HG03432 (cell line): ENCODE results near the gene PPP2R2D.

Experiments
- ATAC-seq: cut with Tn5 transposase; IDR thresholded peaks from one replicate; pipeline ENCODE4 v1.9.1; 2021; ENCODE audit warnings: mild to moderate bottlenecking, moderate library complexity; ENCODE audit not compliant: unreplicated experiment

The PPP2R2D gene

DNA sequence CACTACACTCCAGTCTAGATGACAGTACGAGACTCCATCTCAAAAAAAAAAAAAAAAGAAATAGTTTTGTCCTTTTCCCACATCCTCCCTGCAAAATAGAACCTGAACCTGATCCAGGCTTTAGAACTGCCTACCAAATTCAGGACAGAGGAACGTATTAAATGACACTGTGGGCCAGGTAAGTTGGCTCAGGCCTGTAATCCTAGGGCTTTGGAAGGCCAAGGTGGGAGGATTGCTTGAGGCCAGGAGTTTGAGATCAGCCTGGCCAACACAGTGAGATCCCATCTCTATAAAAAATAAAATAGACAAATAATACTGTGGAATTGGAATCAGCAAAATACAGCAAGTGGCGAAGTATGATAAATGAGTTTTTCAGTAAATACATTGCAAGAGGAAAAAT, 90.9 kb downstream of the PPP2R2D start:
- ATAC-seq = no peak

DNA sequence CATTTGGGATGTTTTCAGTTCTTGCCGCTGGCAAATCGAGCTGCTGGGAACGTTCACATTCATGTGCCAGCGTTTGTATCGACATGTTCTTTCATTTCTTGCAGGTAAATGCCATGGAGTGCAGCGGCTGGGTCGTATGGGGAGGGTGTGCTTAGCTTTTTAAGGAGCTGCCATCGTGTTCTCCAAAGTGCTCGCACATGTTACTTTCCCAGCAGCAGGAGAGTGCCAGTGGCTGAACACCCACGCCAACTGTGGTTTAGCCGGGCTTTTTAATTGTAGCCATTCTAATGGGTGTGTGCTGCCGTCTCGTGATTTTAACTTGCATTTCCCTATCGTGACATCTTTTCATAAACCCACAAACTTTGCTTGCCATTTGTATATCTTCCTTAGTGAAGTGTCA, 92.5 kb downstream of the PPP2R2D start:
- no peak for ATAC-seq

DNA sequence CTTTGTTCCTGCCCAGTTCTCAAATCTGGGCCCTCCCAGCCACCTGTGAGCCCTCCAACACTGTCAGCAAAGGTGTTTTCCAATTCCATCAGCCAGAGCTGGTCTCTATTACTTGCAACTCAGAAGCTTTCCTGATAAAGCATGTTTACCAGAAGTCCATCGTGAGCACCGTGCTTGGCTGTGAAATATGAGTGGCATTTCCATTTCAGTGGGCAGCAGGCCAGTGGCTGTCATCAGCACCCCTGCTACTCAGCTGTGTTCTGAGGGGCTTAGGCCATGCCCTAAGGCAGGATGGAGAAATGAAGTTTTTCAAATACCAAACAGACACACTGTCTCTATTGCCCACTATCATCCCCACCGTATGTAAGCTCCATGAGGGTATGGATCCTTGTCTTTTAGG, 93.6 kb downstream of the PPP2R2D start:
- no peak for ATAC-seq

DNA sequence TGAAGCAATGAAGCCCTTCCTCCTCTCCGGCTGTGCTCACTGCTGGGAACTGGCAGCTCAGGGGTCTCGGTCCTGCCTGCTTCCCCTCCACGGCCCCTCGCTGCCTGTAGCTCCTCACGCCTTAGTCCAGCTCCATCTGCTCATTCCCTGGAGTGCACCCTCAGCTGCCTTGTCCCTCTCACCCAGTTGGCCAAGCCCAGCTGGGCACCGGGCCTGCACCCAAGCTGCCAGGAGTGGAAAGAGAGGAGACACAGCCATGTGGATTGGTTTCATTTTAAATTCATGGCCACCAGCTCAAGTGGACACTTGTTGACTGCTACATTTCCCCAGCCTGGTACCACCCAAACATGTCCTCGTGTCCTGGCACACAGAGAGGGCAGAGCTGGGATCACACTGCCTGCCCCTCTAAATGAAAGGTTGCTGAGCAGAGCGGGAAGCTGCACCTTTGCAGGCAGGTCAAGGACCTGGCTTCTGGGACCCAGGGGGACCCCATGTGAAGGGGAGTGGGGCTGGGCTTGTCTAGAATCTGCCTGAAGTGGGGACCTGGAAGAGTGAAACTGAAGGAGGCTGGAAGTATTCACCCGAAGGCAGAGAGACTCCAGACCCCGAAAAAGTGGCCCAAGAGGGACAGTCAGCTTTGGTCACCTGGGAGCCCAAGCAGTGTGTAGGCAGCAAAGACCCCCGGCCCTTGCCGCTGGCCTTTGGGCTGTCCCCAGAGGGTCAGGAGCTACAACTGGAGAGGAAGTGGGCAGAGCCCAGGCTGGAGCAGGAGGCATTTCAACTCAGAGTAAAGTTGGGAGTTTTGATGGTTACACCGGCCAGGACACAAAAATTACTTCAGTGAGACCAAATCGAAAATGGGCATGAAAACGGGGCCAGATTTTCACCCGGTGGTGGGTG, 95.9 kb downstream of the PPP2R2D start:
- no peak for ATAC-seq

DNA sequence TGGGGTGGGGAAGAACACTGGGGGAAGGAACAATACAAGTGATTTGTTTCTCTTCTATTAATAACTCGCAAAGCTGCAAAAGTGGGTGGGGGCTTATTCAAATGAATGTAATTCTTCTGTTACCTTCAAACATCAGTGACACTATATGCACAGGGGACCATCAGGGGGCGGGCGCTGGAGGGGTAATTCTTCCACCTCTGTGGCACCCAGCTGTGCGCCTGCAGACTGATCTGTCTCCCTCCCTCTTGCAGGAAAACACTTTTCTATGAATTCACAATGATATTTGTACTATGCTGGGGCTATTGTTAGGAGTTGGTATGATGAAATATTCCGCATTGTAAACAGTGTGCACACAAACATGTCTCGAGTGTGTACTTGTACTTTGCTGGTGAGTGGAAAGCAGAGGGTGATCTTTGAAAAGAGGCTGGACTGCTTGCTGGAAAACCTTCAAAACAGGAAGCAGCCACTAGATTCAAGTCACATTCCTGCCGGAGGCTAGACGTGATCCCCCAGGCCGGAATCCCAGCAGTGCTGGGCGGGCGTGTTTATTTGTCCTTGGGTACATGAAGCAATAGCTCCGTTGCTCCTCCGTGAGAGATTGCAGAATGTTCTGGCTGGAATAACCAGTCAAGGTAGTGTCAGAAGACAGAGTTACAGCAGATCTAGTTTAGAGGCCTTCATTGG, 96.7 kb downstream of the PPP2R2D start:
- no peak for ATAC-seq

DNA sequence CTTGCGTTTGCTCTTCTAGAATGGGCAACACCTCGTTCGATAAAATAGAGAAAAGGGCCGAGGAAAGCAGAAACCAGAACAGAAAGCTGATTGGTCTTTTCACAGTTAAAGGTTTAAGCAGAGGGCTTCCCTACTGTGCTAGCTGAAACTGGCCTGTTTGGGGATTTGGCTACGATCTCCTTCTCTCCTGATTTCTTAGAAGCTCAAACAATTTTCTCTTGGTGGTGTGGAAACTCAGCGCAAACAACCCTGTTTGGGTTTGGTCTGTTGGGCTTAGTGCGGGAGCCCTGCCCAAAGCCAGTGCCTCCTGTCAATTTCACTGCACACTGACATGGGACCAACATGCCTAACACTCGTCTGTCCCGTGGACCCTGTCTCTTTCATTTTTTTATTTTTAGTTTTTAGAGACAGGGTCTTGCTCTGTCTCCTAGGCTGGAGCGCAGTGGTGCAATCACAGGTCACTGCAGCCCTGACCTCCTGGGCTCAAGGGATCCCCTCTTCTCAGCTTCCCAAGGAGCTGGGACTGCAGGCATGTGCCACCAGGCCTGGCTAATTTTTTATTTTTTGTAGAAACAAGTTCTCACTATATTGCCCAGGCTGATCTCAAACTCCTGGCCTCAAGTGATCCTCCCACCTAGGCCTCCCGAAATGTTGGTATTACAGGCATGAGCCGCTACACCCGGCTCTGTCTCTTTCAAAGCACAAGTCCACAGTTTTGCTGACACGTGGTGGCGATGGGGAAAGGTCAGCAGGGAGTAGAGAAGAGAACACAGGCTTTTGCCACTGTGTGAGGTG, 97.4 kb downstream of the PPP2R2D start:
- no peak for ATAC-seq

DNA sequence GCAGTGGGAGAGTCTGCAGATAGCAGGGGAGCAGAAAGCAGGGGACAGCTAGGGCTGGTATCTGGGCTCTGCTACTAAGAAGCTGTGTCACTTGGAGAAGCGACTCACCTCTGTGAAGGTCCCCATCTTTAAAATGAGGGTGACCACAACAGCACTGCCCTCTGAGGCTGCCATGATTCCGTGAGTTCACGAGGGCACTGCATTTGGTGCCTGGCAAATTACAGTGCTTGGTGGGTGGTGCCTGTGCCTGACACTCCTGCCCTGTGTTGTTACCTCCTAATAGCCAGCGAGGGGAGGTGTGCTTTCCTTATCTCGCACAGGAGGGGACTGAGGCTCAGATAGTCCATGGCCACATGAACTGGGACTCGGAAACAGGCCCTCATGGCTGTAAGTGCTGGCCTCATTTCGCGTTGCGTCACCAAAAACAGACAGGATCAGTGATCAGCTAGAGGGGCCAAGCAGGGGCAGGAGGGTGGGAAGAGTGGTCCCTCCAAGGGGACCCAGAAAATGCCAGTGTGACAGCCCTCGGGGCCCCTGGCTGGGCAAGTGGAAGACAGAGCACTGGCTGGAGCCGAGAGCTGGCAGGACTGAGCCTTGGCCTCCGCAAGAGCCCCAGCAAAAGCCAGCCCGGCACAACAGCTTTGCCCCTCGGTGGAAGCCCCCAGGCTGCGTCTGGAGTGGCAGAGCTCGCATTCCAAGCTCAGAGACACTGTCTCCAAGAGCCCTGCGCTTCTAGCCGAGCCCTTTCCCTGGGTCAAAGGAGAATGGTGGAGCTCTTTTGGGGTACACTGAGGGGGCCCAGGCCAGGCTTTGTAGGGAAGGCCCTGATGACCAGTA, 98.3 kb downstream of the PPP2R2D start:
- ATAC-seq = no peak

DNA sequence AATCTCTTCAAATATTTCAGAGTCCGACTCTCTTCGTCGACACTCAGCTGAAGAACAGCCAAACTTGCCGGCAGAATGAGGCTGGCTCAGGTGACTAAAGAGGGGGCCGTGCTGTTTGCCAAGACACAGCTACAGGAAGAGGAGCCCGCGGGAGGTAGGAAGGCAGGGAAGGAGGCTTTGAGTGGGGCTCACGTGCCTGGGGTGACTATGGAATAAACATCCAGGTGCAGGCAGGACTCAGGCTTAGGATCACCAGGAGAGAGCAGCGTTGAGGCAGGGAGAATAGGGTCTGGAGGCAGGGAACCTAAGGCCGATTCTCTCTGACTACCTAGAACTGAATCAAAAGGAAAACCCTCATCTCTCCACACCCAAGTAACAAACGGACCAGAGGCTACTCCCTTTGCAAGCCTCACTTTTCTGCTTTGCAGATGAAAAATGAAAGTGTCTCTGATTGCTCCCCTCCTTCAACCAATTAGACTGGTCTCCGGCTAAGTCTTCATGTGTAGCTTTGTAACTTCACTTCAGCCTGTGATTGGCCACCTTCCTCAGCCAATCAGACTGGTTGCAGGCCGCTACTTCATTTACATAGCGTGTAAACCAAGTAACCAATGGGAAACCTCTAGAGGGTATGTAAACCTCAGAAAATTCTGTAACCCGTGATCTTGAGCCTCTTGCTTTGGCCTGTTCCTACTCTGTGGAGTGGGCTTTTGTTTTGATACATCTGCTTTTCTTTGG, 100.6 kb downstream of the PPP2R2D start:
- peak; percentile 54 for ATAC-seq

DNA sequence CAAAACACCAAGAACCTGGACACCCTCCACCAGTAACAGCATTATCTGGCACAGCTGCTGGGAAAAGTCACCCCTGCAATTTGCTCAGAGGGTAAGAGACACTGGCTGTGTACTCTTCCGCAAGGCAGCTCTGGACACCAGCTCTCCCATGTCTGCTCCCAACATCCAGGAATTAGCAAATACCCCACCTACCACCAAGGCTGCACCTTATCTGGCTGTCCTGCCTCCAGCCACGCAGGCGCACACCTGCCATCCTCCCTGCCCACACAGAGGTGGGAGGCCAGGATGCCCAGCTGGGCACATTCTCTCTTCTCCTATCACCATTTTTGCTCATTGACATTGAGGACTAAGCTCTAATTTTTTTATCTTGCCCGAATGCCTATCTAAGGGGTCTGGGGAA, 101.2 kb downstream of the PPP2R2D start:
- no peak for ATAC-seq

DNA sequence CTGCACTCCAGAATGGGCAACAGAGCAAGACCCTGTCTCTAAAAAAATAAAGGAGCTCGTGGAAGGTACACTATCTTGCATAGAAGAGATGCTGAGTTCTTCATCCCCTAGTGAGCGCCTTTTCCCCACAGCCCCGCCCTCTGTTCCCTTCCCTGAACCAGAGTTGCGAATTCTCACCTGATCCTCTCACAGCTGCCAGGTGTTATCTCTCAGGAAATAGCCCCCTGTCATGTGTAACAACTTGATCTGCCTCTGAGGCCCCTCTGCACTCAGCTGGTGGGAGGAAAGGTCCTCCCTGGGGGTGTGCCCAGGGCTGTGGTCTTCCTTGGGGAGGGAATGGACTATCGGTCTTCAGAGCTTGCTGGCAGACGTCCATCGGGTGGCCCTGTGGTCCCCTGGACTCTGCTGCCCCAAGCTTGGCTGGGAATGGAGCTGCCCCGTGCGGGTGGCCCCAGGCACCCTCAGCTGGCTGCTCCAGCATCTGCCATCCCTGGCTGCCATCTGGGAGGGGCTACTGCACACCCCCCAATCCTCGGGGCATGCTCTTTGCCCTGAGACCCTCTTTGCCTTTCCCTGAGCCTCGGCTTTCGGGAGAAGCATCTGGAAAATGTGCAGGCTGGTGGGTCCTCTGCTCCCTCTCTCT, 102.6 kb downstream of the PPP2R2D start:
- ATAC-seq = no peak

DNA sequence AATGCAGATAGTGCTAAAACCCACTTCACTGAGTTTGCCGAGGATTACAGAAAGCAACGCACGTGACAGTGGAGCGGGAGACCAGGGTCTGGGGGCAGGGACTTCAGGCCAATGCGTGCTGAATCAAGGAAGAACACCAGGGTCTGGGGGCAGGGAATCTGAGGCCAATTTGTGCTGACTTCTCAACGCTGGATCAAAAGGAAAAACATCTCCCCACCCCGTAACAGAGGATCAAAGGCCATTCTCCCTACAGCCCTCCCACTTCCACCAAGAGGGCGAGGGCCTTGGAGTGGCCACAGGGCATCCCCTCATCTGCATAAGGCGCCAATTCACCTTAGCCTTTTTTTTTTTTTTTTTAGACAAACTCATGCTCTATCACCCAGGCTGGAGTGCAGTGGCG, 103.2 kb downstream of the PPP2R2D start:
- ATAC-seq = no peak

DNA sequence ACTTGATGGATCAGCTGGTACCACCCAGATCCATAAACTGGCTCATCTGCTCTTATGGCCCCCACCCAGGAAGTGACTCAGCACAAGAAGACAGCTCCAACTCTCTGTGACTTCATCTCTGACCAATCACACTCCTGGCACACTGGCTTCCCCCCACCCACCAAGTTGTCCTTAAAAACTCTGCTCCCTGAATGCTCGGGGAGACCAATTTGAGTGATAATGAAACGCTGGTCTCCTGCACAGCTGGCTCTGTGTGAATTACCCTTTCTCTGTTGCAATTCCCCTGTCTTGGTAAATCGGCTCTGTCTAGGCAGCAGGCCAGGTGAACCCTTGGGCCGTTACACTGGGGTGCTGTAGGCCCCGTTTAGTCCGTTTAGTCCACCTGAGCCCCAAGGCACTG, 104.3 kb downstream of the PPP2R2D start:
- ATAC-seq = no peak

DNA sequence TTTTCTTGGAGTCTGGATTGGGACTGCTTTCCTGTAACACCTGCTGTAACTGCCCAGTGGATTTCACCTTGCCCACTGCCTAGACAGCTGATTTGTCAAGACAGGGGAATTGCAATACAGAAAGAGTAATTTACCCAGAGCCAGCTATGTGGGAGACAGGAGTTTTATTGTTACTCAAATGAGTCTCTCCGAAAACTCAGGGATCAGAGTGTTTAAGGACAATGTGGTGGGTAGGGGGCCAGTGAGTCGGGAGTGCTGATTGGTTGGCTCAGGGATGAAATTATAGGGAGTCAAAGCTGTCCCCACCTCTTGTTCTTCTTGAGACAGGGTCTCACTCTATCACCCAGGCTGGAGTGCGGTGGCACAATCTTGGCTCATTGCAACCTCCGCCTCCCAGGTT, 106.2 kb downstream of the PPP2R2D start:
- no peak for ATAC-seq

DNA sequence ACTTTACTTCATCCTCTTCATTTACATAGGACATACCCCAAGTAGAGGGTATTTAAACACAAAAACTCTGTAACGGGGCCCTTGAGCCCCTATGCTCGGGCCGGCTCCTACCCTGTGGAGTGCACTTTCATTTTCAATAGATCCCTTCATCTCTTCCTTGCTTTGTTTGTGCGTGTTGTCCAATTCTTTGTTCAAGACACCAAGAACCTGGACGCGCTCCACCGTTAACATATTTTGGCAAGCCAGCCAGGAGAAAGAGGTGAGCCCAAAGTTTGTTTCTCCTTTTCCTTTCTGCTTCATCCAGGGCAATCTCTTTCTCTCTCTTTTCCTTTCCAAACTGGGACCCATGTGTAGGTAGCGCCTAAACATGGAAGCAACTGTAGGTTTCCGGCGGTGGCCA, 106.9 kb downstream of the PPP2R2D start:
- no peak for ATAC-seq
